ACC112 (cell line): Measurements from ENCODE around the gene TSHZ2.
"Not testable (repeated sequence)": the region's sequence is repeated elsewhere in the genome, so short reads cannot be mapped to it uniquely, and the experiment has no call there.

Experiments
- H2AFZ ChIP-seq: fragments of 200-600 bp; sonication (generic); one replicate; pipeline ENCODE4 v1.6.0; 2017; ENCODE audit warnings: antibody characterized with exemption, low read length; ENCODE audit not compliant: unreplicated experiment
- H3K27ac ChIP-seq: fragments of 200-600 bp; sonication (generic); 2 replicates; pipeline ENCODE4 v1.5.1; 2014; ENCODE audit warnings: low read depth, mild to moderate bottlenecking, antibody characterized with exemption, low read length, moderate library complexity
- H3K27me3 ChIP-seq: fragments of 200-600 bp; sonication (generic); 2 replicates; pipeline ENCODE4 v1.6.1; 2014; ENCODE audit warnings: mild to moderate bottlenecking, antibody characterized with exemption, low read length, moderate library complexity, mixed read lengths; ENCODE audit not compliant: insufficient read depth
- H3K36me3 ChIP-seq: fragments of 200-600 bp; sonication (generic); 2 replicates; pipeline ENCODE4 v1.6.1; 2016; ENCODE audit warnings: mild to moderate bottlenecking, antibody characterized with exemption, low read length, moderate library complexity, mixed read lengths; ENCODE audit not compliant: insufficient read depth
- H3K4me1 ChIP-seq: fragments of 200-600 bp; sonication (generic); one replicate; pipeline ENCODE4 v1.6.1; 2016; ENCODE audit warnings: low read length, mixed read lengths; ENCODE audit not compliant: insufficient read depth, unreplicated experiment, control insufficient read depth
- H3K4me3 ChIP-seq: fragments of 200-600 bp; sonication (generic); 2 replicates; pipeline ENCODE4 v1.5.1; 2014; ENCODE audit warnings: mild to moderate bottlenecking, low read depth, low read length
- H3K79me2 ChIP-seq: fragments of 200-600 bp; sonication (generic); one replicate; pipeline ENCODE4 v1.6.0; 2016; ENCODE audit warnings: low read length; ENCODE audit not compliant: control insufficient read depth, unreplicated experiment, insufficient read depth

Gene TSHZ2

GRCh38 chr20:53491462-53491861, 519.3 kb downstream of the TSHZ2 start:
- Histone ChIP-seq H3K4me1 (no peaks in the 10 kb centered on the region), H3K4me3 (no peak overlapping the region), H3K27me3 (0 out of 2 replicates have a peak, but pooled peaks cover 3% of the 10 kb centered on the region), H3K36me3 (no peaks in the 10 kb centered on the region), H2AFZ (no peak overlapping the region), H3K79me2 (no peaks in the 10 kb centered on the region), H3K27ac (no peak overlapping the region)

GRCh38 chr20:53492212-53492611, 520.1 kb downstream of the TSHZ2 start:
- H3K4me1 ChIP-seq: no peaks in the 10 kb centered on the region
- H2AFZ ChIP-seq: no peak overlapping the region
- no peak overlapping the region for H3K4me3 ChIP-seq
- no peak overlapping the region for H3K27ac ChIP-seq
- no peaks in the 10 kb centered on the region for H3K36me3 ChIP-seq
- H3K27me3 ChIP-seq: 0 out of 2 replicates have a peak, but pooled peaks cover 3% of the 10 kb centered on the region
- no peaks in the 10 kb centered on the region for H3K79me2 ChIP-seq

GRCh38 chr20:53493311-53493857, 521.2 kb downstream of the TSHZ2 start:
- Histone ChIP-seq H3K27me3 (no peaks in the 10 kb centered on the region), H3K4me3 (no peak overlapping the region), H2AFZ (no peak overlapping the region), H3K4me1 (no peaks in the 10 kb centered on the region), H3K27ac (no peak overlapping the region), H3K36me3 (no peaks in the 10 kb centered on the region), H3K79me2 (no peaks in the 10 kb centered on the region)

- H3K27me3 ChIP-seq: no peaks in the 10 kb centered on the region
- H3K4me1 ChIP-seq: no peaks in the 10 kb centered on the region
- H3K4me3 ChIP-seq: no peak overlapping the region
- no peak overlapping the region for H2AFZ ChIP-seq
- no peaks in the 10 kb centered on the region for H3K79me2 ChIP-seq
- no peak overlapping the region for H3K27ac ChIP-seq
- no peaks in the 10 kb centered on the region for H3K36me3 ChIP-seq
Measured at GRCh38 chr20:53494753-53495152, 522.6 kb downstream of the TSHZ2 start.

GRCh38 chr20:53495398-53496092, 523.4 kb downstream of the TSHZ2 start:
- Histone ChIP-seq H2AFZ (no peak overlapping the region), H3K4me1 (no peaks in the 10 kb centered on the region), H3K27ac (no peak overlapping the region), H3K79me2 (no peaks in the 10 kb centered on the region), H3K36me3 (no peaks in the 10 kb centered on the region), H3K4me3 (no peak overlapping the region), H3K27me3 (no peaks in the 10 kb centered on the region)

GRCh38 chr20:53497246-53497645, 525.1 kb downstream of the TSHZ2 start:
- no peaks in the 10 kb centered on the region for H3K36me3 ChIP-seq
- H3K27ac ChIP-seq: no peak overlapping the region
- H3K79me2 ChIP-seq: no peaks in the 10 kb centered on the region
- H2AFZ ChIP-seq: no peak overlapping the region
- no peak overlapping the region for H3K4me3 ChIP-seq
- no peaks in the 10 kb centered on the region for H3K4me1 ChIP-seq
- H3K27me3 ChIP-seq: no peaks in the 10 kb centered on the region

GRCh38 chr20:53498341-53498740, 526.2 kb downstream of the TSHZ2 start:
- Histone ChIP-seq H3K27me3 (no peaks in the 10 kb centered on the region), H3K27ac (no peak overlapping the region), H3K36me3 (no peaks in the 10 kb centered on the region), H3K4me3 (no peak overlapping the region), H3K4me1 (no peaks in the 10 kb centered on the region), H3K79me2 (no peaks in the 10 kb centered on the region), H2AFZ (no peak overlapping the region)

- Histone ChIP-seq H3K27me3 (no peaks in the 10 kb centered on the region), H3K4me1 (no peaks in the 10 kb centered on the region), H3K36me3 (no peaks in the 10 kb centered on the region), H3K27ac (no peak overlapping the region), H2AFZ (no peak overlapping the region), H3K4me3 (no peak overlapping the region), H3K79me2 (no peaks in the 10 kb centered on the region)
Measured at GRCh38 chr20:53500651-53501050, 528.5 kb downstream of the TSHZ2 start.

GRCh38 chr20:53502820-53503219, 530.7 kb downstream of the TSHZ2 start:
- Histone ChIP-seq H2AFZ (no peak overlapping the region), H3K27ac (no peak overlapping the region), H3K36me3 (no peaks in the 10 kb centered on the region), H3K79me2 (no peaks in the 10 kb centered on the region), H3K4me3 (no peak overlapping the region), H3K4me1 (no peaks in the 10 kb centered on the region), H3K27me3 (no peaks in the 10 kb centered on the region)

GRCh38 chr20:53503517-53503919, 531.4 kb downstream of the TSHZ2 start:
- Histone ChIP-seq H2AFZ (no peak overlapping the region), H3K36me3 (no peaks in the 10 kb centered on the region), H3K27me3 (no peaks in the 10 kb centered on the region), H3K79me2 (no peaks in the 10 kb centered on the region), H3K4me3 (no peak overlapping the region), H3K4me1 (no peaks in the 10 kb centered on the region), H3K27ac (no peak overlapping the region)

- H3K27ac ChIP-seq, H3K4me3 ChIP-seq: not testable (repeated sequence)
Measured at GRCh38 chr20:53504106-53504505, 531.9 kb downstream of the TSHZ2 start.

More at GRCh38 chr20:53504106-53504505, 531.9 kb downstream of the TSHZ2 start:
- not testable (repeated sequence) for H3K79me2 ChIP-seq, H3K36me3 ChIP-seq, H3K27me3 ChIP-seq, H2AFZ ChIP-seq, H3K4me1 ChIP-seq
